Cardiac septum (tissue), 1 donor: ENCODE results near the gene DIP2C. TPM values are rescaled to one million over a fixed set of nuclear protein-coding genes. Genes with fewer than 3 reads are reported as not detected.
"Not testable (repeated sequence)": the region's sequence is repeated elsewhere in the genome, so short reads cannot be mapped to it uniquely, and the experiment has no call there.

Experiments
- DNase-seq: peaks from one replicate; pipeline ENCODE4 v3.0.0-alpha.2; 2020; ENCODE audit warnings: low spot score
- intact Hi-C: fragments of 100-400 bp; cut with DNase I; formaldehyde crosslinking; loops from one replicate; pipeline ENCODE4 v1.14.0; 2022
- total RNA-seq: library from RNA; stranded (reverse); fragmentation: NEBNext Ultra II Directional; extraction: Animal tissue kit (Norgen Biotek cat#: 25700); gene quantifications from one replicate; pipeline ENCODE4 v1.2.1, GENCODE V29; 2021
- donor health status: DM: no; HTN: no; CAD: no.

DIP2C gene
- total RNA-seq, 1 donor from 2014 or later: 28.8 TPM

DNA sequence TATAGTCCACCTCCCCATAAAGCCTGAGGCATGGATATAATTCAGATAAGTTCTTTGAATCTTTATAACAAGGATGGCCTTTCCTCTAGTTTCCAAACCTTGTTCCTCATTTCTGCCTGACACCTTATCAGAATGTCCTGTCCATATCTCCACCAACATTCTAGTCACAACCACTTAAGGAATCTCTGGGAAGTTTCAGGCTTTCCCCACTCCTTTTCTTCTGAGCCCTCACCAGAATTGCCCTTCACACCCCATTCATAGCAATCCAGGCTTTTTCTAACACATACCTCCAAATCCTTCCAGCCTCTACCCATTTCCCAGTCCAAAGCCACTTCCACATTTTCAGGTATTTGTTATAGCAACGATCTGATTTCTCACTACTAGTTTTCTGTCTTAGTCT lies 18.0 kb upstream of the DIP2C start:
- no peak for DNase-seq
- intact Hi-C loops: no loop called here

DNA sequence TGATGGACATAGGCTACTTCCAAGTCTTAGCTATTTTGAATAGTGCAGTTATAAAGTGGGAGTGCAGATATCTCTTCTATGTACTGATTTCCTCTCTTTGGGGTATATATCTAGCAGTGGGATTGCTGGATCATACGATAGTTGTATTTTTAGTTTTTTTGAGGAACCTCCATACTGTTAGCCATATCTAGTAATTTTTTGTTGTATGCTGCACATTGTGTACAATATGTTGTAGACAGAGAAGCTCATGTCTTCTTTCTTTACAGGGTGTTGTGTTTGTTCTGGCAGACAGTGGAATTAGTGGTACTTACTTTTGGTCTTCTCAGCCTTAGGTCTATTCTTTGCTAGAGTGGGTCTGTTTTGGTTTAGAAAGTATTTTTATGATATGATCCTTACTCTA lies 13.7 kb upstream of the DIP2C start:
- intact Hi-C loops: no loop called here
- no peak for DNase-seq

DNA sequence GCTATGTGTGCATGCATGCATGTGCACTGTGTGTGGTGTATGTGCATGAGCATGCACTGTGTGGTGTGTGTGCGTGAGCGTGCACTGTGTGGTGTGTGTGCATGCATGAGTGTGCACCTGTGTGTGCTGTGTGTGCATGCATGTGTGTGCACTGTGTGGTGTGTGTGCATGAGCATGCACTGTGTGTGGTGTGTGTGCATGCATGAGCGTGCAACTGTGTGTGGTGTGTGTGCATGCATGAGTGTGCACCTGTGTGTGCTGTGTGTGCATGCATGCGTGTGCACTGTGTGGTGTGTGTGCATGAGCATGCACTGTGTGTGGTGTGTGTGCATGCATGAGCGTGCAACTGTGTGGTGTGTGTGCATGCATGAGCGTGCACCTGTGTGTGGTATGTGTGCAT lies 10.7 kb upstream of the DIP2C start:
- intact Hi-C loops, DNase-seq: not testable (repeated sequence)

DNA sequence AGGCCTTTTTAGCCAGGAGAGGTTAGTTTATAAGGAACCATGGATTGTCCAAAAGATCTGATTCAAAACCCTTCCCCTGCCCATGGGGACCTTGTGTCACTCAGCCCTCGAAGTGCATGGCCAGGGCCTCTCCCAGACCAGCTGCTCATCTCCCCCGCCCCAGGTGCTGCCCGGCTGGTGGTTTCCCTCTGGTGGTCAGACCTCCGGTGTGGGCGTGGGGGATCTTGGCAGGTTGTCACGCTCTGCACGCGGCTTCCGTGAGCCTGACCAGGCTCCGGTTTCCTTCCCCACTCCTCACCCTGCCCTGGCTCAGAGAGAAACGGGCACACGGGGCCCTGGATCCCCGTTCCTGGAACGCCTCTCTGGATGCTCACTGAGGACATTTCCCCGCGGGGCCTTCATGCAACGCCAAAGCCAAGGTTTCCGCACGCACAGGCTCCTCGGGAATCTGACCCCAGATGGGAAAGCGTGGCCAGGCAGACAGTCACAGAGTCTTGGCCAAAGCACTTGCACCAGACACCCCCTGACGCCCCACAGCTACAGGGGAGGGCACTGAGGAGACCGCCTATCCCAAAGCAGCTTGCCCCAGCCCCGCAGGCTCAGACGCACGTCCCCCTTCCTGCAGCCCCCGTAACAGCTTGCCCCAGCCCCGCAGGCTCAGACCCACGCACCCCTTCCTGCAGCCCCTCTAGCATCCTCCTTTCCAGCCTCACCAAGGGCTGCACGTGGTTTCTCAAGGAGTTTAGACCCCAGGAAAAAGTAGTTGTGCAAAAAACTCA lies 7.8 kb upstream of the DIP2C start:
- DNase-seq: no peak
- intact Hi-C loops: no loop called here

DNA sequence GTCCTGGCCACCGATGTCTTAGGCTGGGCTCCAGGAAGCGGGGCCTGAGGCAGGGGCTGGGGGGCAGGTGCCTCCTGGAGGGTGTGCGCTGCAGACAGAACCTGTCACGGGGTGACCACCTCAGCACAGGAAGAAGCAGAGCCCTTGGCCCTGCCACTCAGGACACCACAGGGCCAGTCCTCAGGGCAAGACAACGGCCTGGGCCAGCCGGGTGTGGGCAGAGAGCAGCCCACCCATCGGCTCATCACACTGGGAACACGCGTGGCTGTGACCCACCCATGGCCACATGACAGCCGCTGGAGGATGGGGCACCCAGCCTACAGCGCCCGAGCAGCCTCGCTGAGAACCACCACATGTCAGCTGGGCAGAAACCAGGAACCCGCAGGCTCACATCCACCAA lies 5.9 kb upstream of the DIP2C start:
- no peak for DNase-seq
- intact Hi-C loops: no loop called here

DNA sequence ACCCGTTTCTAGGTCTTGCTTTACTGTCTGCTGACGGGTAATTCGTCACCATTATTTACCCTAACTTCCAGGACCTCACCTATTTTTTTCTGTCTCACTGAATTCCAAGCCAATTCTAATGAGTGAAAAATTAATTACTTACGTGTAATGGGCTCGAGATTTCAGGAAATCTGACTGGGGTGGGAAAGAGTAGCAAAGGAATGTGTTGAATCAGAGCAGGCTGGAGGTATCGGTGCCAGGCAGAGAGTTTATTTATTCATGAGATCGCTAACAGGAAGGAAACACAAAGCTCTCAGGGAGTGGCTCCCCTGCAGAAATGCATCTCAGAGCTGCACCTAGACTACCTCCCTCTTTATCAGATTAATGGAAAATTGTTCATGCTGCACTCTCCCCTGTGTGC lies 4.0 kb upstream of the DIP2C start:
- intact Hi-C loops: no loop called here
- no peak for DNase-seq

DNA sequence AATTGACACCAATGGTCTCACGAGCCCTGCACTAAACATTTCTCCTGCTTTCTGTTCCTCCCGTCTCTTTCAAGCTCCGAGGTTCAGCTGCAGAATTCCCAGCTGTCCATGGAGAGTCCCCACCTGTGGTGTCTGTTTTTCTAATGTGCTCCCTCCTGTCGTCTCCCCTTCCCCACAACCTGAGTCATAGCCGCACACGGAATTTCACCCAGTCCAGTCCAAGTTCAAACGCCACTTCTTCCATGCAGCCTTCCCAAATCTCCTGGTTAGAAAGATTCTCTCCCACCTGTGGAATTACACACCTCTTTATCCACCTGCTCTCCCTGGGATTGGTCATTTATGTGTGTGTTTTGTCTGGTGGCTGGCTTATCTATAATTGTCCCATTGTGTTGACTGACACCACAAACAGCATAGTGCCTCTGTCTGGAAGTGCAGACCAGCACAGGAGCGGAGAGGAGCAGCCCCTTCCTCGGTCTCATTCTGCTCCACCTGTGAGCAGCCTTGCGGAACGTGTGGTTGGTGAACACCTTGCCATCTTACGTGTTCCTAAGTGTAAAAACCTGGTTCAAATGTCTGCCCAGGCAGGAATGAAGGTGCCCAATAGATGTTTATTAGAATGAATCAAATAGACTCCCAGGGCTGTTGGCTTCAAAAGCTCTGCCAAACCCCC lies 3.3 kb upstream of the DIP2C start:
- DNase-seq: no peak
- intact Hi-C loops: no loop called here

DNA sequence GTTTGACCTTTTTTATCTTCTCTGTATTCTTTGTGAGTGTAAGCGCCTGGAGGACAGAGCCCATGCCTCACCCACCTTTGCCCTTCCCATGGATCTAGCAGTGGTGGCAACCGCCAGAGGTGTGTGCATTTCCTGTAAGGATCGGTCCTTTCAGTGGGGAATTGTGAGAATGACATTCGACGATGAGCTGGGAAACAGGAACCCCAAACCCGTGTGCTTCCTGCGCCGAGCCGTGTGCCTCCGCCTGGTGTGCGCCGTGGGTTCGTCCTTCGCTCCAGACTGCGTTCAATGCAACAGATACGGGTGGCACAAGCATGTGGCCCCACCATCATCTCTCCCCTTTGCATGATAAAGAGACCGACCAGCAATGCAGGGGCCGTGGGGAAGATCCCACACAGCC lies 1.7 kb upstream of the DIP2C start:
- intact Hi-C loops: no loop called here
- DNase-seq: no peak

DNA sequence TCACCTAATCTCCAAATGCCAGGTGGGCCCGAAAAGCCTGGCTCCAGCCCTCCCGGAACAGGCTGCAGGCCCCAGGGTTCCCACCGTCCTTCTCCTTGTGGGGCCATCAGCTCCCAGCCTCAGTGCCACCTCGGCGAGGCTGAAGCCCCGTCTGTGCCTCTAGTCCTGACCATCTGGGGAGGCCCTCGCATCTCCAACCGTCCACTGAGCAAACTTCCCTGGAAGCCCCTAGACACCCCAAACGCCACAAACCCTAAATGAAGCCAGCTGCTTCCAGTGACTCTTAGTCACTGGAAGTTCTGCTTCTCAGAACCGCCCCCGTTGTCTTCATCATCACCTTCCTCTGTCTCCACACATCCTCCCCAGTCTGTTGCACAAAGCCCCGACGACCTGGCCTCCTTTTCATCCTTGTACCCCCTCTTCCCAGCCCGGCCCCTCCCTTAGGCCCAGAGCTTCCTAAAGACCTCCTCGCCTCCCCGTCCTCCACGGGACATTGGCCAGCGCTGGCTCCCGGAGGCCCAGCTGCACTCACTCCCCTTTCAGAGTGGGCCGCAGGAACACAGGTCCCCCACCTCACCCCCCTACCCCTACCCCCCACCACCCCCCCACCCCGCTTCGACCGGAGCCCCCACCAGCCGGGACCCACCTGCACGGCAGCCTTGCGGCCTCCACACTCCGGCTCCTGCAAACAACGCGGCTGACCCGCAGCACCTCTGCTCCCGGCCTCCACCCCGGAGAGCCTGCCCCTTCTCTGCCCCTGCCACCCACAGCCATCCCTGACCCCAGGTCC lies 1.1 kb upstream of the DIP2C start:
- no peak for DNase-seq
- intact Hi-C loops: no loop called here

DNA sequence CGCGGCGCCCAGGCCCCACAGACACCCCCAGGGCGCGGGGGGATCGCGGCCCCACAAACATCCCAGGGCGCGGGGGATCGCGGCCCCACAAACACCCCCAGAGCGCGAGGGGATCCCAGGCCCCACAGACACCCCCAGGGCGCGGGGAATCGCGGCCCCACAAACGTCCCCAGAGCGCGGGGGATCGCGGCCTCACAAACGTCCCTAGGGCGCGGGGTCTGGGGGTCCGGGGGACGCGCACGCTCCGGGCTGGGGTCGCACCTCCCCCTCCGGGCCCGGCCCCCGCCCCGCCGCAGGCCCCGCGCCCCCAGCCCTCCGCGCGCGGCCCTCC lies 382 bp downstream of the DIP2C start:
- intact Hi-C loops: loop anchor here (2.0 to 10.0 kb wide), 4 partner anchors 67 to 552 kb away; partner anchors contain the start of genes LARP4B and ZMYND11
- DNase-seq: no peak

DNA sequence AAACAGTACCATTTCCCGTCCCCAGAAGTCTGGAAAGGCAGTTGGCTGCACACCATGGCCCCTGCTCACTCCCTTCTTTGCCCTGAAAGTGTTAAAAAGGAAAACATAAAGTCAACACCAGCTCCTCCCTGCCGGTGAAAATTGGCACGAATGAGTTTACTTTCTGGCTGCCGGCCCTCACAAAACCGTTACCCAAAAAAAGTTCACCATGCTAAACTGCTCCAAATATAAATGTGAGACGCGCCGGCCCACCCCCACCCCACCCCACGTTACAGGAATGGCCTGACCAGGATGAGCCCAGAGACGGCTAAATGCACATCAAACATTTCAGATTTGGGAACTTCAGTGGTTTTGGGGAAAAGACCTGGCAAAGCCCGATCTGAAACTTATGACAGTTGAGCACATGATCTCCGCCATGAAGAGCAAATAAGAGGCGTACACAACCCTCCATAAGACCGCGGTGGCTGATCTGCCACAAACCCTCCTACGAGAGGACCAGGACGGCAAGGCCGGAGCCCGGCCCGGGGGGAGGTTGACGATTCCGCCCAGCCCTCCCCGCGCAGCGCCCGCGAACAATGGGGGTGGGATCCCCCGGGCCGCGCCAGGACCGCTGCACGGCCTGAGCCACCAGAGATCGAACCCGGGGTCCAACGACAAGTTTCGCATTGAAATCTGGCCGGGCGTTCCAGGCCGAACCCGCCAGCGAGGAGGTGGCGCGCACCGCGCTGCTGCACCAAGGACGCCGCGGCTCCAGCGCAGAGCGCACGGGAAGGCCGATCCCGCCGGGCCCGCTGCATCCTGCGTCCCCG lies 952 bp downstream of the DIP2C start:
- intact Hi-C loops: loop anchor here (2.0 to 10.0 kb wide), 4 partner anchors 66 to 551 kb away; partner anchors contain the start of genes LARP4B and ZMYND11
- DNase-seq: no peak

DNA sequence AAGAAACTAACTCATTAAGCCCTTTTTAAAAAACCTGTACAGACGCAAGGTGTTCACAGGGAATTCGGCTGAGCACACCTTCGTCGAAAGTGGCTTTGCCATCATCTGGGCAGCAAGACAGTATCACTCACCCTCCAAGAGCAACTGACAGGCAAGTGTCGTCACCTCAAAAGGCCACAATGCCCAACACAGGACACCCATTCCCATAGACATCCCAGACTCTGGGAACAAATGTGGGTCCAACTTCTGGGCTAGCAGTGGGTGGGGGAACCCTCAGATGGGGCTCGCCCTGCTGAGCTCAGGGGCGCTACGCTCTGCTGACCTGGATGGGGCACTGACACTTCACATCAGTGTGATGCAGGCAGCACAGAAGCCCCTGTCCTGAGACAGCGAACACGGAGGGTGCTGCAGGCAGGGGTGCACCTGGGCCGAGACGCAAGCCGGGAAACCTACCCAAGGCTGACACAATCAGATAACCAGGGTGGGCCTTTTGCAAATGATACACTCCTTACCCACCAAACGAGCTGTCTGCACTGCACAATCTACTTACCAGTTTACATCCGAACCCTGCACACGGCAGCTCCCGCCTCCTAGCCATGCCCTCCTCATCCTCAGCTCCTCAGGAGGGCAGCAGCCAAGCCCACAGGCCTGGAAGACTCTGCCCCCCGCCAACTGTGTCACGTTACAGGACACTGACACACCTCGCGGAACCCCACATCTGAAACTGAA lies 1.7 kb downstream of the DIP2C start:
- no peak for DNase-seq
- intact Hi-C loops: loop anchor here (2.0 to 10.0 kb wide), 4 partner anchors 65 to 550 kb away; partner anchors contain the start of genes LARP4B and ZMYND11

DNA sequence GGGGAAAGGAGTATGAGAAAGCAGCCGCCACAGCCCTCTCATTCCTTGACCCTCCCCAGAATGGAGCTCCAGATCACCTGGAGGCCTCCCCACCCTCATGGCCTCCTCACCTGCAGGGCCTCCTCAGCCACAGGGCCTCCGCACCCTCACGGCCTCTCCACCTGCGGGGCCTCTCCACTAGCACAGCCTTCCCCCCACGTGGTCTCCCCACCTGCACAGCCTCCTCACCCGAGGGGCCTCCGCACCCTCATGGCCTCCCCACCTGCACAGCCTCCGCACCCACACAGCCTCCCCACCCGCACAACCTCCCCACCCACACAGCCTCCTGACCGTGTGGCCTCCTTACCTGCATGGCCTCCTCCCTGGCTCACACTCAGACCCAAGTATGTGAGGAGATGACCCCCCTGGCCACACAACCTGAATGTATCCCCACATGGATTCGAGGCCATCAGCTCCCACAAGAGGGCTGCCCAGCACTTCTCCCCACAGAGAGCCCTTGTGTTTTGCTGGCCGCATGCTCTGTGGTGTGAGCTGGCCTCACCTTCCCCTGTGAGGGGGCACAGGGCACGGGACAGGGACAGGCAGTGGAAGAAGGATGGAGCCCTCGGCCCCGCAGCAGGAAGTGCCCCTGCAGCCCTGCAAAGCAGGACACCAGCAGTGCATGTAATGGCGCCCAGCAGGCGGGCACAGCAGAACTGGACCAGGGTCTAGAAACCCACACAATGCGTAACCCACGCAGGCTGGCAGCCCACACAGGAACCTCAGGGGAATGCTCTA lies 3.1 kb downstream of the DIP2C start:
- intact Hi-C loops: loop anchor here (5.0 to 10.0 kb wide), 3 partner anchors 64 to 549 kb away; partner anchors contain the start of genes LARP4B and ZMYND11
- DNase-seq: no peak

DNA sequence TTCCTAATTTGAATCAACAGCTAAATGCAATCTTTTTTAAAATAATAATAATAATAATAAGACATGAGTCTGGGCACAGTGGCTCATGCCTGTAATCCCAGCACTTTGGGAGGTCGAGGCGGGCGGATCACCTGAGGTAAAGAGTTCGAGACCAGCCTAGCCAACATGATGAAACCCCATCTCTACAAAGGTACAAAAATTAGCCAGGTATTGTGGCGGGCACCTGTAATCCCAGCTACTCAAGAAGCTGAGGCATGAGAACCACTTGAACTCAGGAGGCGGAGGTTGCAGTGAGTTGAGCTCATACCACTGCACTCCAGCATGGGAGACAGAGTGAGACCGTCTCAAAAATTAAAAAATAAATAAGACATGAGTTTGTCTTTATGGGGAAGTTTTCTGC lies 3.9 kb downstream of the DIP2C start:
- DNase-seq: no peak
- intact Hi-C loops: loop anchor here (5.0 to 10.0 kb wide), 3 partner anchors 63 to 548 kb away; partner anchors contain the start of genes LARP4B and ZMYND11

DNA sequence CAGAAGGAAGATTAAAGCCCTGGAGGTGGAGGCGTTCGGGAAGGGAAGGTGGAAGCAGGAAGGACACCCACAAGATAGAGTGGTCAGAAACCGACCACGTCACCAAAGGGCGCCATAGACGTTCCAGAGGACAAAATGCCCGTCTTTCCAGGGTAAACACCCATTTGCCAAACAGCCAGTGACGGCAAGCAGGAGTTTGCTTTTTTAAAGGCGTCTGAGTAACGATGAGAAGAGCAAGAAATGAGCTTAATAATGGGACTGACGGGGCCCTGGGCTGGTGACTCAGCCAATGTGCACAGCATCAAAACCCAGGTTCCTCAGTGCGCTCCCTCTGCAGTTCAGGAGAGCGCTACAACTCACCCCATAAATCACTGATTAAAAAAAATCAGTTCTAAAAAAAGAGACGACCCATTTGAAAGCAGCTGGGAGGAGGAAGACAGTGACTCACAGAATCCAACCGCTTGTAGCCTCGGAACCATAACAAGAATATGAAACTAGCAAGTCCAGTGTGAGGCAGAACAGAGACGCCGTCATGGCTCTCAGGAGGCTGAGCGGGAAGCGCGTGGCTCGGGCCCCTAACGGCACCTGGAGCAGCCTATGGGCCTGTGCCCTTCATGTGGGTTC lies 5.9 kb downstream of the DIP2C start:
- no peak for DNase-seq

DNA sequence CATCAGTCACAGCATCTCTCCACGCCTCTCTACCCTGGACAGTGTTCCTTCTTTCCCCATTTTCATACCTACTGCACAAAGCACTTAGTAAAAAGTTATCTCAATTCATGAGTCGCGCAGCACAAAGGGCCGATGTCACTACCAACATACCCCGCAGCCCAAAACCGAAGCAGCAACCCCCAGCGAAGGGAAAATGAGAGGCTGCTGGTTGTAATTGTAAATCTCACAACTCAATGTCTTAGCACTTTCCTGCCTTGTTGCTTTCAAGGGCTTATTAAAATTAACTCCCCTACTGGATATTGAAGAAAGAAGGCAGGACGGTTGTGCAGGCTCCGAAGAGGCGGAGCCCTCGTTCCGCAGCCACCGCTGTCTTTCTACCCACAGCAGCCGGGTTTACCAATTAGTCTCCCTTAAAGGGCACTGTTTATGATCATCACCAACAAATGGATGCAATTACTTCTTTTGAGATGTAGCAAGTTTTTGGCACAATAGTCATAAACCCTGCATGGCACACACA lies 6.5 kb downstream of the DIP2C start:
- intact Hi-C loops: loop anchor here (10.0 kb wide), 1 partner anchor 252 kb away; the partner anchor contains the start of gene LARP4B
- DNase-seq: no peak

More for the DNA sequence above, 5.9 kb downstream of the DIP2C start:
- intact Hi-C loops: loop anchor here (10.0 kb wide), 1 partner anchor 251 kb away; the partner anchor contains the start of gene LARP4B
